ENCODE results near the gene VIM.

VIM gene

GRCh38 chr10:17208476-17208875, 19.6 kb upstream of the VIM start:
- no peak for DNase-seq

- DNase-seq, result no peak
These were observed 18.7 kb upstream of the VIM start for GRCh38 chr10:17209302-17209701.

- no peak for DNase-seq
These were observed 18.2 kb upstream of the VIM start for GRCh38 chr10:17209881-17210280.

GRCh38 chr10:17210361-17210760, 17.7 kb upstream of the VIM start:
- DNase-seq, result no peak

- no peak for DNase-seq
These were observed 15.2 kb upstream of the VIM start for GRCh38 chr10:17212802-17213221.

- DNase-seq, result no peak
These were observed 14.2 kb upstream of the VIM start for GRCh38 chr10:17213646-17214349.

- no peak for DNase-seq
These were observed 13.5 kb upstream of the VIM start for GRCh38 chr10:17214526-17214925.

GRCh38 chr10:17214971-17215781, 12.9 kb upstream of the VIM start:
- DNase-seq, result no peak

GRCh38 chr10:17215782-17216122, 12.3 kb upstream of the VIM start:
- DNase-seq, result no peak

GRCh38 chr10:17216217-17216900, 11.7 kb upstream of the VIM start:
- DNase-seq, result no peak

GRCh38 chr10:17216901-17217395, 11.1 kb upstream of the VIM start:
- no peak for DNase-seq

- DNase-seq, result no peak
These were observed 10.3 kb upstream of the VIM start for GRCh38 chr10:17217631-17218232.

GRCh38 chr10:17219024-17219423, 9.0 kb upstream of the VIM start:
- DNase-seq, result no peak

GRCh38 chr10:17220652-17221100, 7.4 kb upstream of the VIM start:
- DNase-seq, result no peak

- DNase-seq, result no peak
These were observed 5.7 kb upstream of the VIM start for GRCh38 chr10:17222329-17222728.

GRCh38 chr10:17225808-17226207, 2.2 kb upstream of the VIM start:
- no peak for DNase-seq

GRCh38 chr10:17226891-17227303, 1.1 kb upstream of the VIM start:
- DNase-seq, result peak; percentile 35

- peak; percentile 47 for DNase-seq
These were observed 512 bp upstream of the VIM start for GRCh38 chr10:17227367-17228090.

GRCh38 chr10:17229016-17229716, 1.1 kb downstream of the VIM start:
- no peak for DNase-seq

- peak; percentile 93 for DNase-seq
These were observed 1.6 kb downstream of the VIM start for GRCh38 chr10:17229717-17229966.

GRCh38 chr10:17229967-17230682, 2.1 kb downstream of the VIM start:
- peak; percentile 92 for DNase-seq

All from right kidney (tissue), 1 donor.